GM19043 (cell line): ENCODE results near the gene GATB.

ENCODE experiments used
- ATAC-seq: cut with Tn5 transposase; IDR thresholded peaks from one replicate; pipeline ENCODE4 v1.9.1; 2021; ENCODE audit warnings: low read depth; ENCODE audit not compliant: unreplicated experiment

GATB gene

DNA sequence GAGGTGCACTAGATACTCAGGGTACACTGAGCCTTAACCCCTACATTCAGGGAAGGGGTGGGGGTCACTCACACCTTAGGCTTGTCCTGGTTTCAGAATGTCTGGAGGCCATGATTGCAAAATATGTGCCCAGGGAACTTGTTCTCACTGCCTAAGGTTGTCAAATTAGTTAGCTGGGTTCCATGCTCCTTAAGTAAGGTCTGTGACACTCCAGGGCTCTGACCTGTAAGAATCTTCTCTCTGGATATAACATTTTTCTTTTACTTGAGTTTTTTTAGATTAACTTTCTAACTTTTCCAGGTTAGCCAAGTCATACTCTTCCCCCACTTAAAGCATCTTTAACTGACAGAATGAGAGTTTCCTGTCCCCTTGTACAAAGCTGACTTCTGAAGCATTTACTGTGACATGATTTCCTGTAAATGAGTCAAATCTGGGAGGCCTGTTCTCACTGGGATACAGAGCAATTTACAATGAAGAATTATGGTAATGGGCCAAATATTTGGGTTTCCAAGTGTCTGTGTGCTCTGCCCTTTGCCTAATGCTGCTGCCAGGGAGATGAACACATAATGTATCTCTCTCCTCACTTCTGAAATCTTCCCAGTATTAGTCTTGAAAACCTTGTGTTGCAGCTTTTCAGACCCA is 101.7 kb downstream of the GATB start:
- ATAC-seq = no peak

DNA sequence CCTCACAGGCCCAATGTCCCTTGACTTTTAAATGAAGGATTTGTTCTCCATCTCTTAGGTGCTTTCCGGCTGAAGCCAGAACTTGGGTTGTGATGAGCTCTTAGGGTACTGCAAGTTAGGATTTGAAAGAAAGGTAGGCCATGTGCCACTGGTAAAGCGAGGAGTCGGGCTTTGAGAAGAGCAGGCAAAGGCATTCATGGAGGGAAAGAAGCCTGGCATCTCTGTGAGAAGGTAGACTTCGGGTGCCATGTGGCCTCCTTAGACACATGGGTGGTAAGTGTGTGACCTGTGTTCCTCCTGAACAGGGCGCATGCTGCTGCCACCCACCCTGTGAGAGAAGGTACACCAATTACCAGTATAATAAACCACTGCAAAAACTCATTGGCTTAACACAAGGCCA is 102.9 kb downstream of the GATB start:
- ATAC-seq = no peak

DNA sequence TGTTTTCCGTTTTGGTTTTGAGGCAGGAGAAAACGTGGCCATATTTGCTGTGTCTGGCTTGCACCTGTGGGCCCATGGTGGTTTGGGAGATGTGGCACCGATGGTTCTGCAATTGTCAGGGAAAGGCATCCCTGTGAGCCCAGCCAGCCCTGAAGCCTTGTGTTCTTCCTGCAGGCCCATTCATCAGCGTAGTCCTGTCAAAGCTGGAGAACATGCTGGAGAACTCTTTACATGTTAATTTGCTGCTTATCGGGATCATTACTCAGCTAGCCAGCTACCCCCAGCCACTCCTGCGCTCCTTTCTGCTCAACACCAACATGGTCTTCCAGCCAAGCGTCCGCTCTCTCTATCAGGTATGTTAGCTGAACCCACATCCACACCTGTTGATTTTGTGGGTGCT is 104.7 kb downstream of the GATB start:
- ATAC-seq = no peak

DNA sequence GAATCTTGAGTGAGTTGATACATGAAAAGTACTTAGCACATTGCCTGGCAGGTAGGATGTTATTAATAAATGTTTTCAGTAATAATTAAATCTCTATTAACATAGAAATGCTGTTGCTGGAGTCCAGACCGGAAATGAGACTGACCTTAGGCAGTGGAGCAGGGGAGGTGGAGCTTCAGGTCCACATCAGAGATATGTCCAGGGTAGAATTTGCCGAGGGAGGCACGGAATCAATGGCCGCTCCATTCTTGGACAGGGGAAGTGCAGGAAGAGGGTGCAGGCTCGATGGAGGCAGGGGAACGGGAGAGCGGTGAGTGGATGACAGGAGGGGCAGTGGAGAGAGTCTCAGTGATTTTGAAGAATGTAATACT is 107.3 kb downstream of the GATB start:
- no peak for ATAC-seq

DNA sequence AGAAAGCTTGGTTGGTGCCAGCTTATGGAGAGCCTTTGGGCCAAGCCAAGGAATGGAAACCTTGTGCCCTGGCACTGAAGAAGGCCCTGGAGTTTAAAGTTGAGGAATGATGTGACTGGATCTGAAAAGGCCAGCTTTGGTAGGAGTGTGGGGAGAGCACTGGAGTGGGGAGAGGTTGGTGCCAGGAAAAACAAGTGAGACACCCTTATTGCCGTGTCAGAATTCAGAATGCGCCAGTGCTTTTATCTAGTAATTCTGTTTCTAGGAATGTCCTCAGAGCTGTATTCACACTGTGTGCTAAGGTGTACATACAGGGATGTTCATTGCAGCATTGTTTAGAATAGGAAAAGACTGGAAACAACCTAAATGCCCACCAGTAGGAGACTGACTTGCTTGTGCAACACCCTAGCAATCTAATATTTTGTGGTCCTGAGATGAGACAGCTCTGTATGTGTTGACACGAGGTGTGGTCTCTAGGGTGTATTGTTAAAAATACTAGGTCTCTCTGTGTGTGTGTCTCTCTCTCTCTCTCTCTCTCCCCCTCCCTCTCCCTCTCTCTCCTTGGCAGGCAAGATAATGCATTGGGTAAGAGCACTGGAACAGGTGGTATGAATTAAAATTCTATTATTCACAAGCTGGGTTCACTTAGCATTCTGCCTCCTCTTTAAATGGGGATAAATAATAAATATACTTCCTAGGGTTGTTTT is 107.8 kb downstream of the GATB start:
- no peak for ATAC-seq

DNA sequence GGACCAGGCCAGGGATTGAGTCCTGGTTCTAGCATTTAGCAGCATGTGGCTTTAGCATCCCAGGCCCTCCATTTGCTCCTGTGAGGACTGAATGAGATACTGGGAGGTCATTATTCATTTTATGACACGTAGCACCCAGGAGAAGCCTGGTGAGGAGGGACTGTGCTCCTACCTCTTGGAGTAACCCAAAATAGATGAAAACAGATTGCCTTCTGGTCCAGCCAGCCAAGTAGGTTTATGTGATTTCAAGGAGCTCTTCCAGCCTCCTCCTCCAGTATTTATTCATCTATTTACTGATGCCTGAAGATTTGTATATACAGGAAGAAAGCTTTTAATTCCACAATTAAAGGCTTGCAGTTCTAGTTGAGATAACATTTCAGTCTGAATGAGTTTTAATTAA is 109.3 kb downstream of the GATB start:
- no peak for ATAC-seq

DNA sequence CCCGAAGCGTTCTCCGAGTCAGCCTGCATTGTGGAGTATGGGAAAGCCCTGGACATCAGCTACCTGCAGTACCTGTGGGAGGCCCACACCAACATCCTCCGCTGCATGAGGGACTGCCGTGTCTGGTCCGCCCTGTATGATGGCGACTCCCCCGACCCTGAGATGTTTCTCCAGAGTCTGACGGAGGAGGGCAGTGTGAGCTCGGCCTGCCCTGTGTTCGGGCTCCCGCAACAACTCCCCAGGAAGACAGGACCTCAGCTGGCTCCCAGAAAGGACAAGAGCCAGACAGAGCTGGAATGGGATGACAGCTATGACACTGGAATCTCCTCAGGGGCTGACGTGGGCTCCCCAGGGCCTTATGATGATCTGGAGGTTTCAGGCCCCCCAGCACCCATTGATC is 111.3 kb downstream of the GATB start:
- ATAC-seq = no peak

DNA sequence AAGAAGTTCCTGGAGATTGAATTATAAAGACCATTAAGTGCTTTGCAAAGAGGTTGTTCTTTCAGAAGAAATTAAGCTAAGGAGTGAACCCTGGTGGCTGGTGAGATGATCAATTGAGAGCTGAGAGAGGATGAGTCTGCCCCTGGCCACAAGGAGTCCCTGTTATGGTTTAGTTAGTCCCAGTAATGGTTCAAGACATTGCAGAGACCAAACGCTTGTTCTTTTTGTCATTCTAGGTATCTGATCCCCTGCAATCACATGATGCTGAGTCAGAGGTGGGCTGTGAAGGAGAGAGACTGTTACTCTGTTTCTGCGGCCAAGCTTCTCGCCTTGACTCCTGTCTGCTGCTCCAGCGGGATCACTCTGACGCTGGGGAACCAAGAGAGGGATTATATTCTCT is 114.5 kb downstream of the GATB start:
- ATAC-seq = no peak

DNA sequence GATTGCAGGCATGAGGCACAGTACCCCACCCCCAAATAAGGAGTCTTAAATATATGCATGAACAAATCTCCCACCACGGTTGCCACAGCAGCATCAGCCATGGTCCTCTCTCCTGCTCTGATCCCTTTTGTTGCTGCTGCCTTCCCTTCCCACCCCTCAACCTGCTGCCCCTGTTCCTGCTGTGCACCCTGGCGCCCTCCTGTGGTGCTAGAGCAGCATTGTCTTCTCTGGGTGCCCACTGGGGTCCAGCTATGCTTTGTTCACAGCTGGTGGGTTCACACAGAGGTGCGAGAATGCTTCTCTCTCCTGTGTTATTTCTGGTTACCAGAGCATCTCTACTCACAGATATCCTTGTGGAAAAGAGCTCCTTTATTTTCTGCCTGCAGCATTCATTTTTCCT is 116.2 kb downstream of the GATB start:
- ATAC-seq = no peak

DNA sequence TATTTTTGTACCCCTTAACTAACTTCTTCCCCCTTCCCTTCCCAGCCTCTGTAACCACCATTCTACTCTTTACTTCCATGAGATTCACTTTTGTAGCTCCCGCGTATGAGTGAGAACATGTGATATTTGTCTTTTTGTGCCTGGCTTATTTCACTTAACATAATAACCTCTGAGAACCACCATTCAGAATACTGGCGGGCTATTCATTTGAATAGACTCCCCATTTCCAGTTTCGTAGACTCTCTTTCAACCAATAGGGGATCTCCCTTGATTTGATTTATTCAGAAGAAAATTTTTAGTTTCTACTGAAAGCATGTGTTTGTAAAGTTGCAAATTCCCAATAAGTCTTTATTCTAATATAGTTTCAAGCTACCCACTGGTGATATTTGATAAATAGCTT is 117.2 kb downstream of the GATB start:
- no peak for ATAC-seq

DNA sequence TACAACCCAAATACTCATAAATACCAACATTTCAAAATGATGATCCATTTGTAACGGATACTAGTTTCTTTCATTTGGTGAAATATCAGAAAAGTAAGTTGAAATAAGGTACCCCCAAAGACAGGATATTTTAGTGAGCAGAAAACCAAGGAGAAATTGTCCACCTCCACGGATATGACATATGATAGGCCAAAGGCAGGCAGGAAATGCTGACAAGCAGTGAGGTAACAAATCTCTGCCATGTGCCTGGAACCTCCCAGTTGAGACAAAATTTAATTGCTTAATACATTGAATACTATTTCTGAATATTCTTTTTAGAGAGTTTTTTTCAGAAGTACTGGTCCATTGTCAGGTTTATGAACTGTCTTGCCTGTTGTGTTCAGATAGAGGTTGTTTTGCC is 118.8 kb downstream of the GATB start:
- no peak for ATAC-seq

DNA sequence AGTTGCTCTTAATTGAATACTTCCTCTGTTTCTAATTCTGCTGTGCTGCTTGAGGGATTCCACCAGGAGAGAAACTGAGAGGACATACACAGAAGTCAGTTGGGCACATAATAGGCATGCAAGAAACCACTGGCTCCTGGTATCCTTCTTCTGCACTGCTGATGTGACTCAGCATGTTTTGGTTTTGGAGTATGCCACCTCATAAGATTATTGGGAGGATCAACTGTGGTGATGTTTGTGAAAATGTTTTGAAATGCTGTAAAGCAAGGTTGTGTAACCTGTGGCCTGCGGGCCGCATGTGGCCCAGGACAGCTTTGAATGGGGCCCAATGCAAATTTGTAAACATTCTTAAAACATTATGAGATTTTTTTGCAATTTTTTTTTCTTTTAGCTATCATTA is 119.6 kb downstream of the GATB start:
- ATAC-seq = no peak

DNA sequence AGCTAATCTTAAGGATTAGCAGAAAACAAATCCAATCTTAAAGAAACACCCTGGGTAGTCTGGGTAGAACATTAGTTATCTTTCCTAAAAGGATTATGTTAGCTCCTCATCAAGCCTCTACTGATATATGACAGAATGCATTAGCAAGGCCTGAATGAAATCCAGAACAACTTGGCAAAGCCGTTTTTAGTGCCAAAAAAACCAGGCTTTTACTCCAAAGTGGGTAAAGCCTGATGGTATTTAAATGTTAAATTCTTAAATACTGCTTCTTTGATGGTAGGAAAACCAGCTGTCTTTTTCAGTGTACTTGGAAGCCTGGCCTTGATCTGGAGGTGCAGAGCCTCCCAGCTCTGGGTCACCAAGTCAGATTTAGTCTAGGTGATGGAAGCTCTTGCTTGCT is 120.4 kb downstream of the GATB start:
- ATAC-seq = no peak

DNA sequence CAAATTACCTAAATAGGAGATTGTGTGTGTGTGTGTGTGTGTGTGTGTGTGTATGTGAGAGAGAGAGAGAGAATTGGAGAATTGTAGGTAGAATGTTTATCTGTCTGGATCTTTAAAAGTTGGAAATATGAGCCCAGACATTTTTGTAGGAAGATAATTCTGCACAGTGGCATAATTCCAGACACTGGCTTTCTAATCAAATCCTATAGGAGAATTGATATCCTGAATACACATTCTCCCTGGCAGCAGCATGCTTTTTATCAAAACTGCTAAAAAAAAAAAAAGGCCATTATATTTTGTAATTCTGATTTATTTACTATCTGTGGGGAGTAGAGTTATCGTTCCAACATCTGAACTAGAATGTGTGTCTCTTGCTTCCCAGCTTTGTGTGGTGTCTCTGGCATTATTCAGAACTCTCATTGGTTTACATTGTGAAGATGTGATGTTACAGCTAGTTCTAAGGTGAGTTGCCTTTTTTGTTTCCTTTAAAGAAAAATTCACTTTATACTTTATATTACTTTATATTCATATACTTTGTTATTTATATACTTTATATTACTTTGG is 122.4 kb downstream of the GATB start:
- ATAC-seq = no peak

DNA sequence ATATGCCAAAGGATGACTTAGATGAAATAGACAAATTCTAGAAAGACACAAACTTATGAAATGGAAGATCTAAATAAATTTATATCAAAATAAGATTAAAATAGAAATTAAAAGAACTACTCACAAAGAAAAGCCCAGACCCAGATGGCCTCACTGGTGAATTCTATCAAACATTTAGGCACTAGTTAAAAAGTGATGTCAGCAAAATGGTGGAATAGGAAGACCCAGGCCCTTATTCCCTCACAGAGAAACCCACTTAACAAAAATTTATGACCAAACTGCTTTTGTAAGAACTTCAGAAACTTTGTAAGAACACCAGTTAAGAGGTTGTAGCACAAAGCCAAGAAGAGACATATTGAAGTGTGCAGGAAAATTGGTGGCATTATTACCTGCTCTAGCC is 129.5 kb downstream of the GATB start:
- no peak for ATAC-seq

DNA sequence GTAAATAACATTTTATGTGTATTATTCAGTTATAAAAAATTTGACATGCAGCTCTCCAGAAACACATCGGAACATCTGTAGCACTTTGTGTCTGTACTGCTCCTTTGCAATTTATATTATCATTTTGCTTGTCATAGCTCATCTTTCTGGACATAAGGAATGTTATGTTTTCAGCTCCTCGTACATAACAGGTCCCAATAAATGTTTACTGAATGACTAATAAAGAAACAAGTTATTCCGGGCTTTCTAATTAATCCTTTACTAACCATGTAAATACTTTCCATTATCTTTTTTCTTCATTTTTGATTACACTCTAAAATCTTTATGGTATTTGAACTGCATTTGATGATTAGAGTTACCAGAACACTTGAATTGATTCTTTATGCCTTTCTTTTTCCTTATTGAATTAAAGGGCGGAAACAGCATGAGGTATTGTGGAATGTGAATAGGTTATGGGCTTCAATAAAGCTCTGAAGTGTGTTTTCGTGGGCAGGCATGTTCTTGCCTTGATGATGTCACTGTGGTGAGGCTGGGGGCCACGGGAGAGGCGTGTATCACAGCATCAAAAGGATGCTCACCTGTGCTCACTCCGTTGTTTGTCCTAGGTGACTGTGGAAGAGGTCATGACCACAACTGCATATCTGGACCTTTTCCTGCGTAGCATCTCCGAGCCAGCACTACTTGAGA is 131.6 kb downstream of the GATB start:
- no peak for ATAC-seq

DNA sequence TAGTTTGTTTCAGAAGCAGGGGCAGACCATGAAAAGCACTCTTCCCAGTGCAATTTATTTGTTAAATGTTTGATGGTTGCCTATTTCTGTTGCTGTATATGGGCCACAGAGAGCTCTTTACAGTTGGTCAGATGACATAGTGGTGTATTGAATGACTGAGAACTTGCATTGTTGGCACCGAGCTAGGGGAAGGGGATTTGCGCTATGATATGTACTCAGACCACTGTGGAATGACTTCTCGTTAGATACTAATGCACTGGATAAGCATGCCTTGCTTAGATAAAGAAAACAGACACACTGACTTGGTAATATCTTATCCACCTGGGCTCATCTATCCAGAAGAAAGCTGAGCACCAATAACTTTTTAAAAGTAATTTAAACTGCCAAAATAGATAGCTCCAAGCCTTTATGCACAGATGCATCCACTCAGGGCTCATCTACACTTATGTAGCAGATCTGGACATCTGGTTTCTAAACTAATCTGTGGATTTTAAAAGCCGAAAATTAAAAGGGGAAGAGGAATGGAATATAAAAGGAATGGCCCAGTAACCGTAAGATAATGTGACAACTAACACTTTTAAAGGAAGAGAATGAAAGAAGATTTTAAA is 132.7 kb downstream of the GATB start:
- ATAC-seq = no peak

DNA sequence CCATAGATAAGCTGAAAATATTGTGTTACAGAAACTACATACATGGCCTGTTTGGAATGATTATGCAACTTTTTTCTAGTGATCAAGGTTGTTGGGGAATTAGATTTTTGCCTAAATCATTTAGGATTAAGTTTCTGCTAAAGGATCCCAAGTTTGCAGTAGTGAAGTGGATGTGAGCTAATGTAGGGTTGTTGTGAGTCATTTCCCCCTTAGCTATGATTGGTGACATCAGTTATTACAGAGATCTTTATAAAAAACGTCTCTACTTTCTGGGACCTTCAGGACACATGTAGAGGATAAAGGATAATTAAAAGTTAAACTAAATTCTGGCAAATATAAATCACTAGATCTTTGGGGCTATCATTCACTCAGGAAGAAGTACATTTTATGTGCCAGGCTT is 133.3 kb downstream of the GATB start:
- no peak for ATAC-seq

DNA sequence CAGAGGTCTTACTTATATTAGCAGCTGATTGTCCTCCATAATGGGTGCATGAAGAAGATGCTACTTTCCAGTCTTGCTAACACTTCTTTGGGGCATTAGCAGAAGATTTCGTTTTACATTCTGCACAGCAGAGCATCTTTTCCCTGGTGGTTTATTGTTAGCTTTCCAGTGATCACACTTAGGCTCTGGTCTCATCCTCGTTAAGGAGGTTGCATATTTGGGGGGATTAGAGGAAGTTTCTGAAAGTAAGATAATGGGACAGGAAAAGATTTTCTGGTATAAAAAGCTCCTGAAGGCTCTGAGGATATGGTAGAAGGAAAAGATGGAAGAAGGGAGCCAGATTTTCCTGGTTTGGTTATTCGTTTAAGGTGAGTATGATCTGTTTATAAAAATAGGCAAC is 134.1 kb downstream of the GATB start:
- no peak for ATAC-seq

DNA sequence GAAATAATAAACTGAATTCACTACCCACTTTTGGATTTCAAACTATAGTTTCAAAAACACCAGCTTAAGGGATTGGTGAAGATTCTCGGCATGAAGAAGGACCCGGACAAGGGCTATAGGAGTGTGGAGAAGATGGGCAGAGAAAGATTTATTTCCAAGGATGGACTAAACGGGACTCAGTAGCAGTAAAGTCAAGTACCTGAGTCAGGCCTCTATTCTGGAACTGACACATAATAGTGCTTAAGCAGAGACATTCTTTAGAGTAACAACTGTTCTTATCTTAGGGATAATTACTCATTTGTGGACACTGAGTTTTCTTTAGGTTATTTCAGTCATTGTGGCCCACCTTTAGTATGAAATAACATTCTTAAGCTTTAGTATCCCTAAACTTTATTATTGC is 134.6 kb downstream of the GATB start:
- ATAC-seq = no peak
